Measurements from ENCODE around the gene C17orf78.
"Not testable (repeated sequence)": the region's sequence is repeated elsewhere in the genome, so short reads cannot be mapped to it uniquely, and the experiment has no call there.

C17orf78 gene

GRCh38 chr17:37375706-37376105 is at the start of gene C17orf78:
Gene C17orf78, plus strand, starts transcription at chr17:37375985. Its CDS starts 108 bp downstream, at chr17:37376093.
- DNase-seq, result no peak

GRCh38 chr17:37327341-37328090 is 48.3 kb upstream of the C17orf78 start:
- no peak for DNase-seq

GRCh38 chr17:37338847-37339246 is 36.9 kb upstream of the C17orf78 start:
- DNase-seq, result no peak

GRCh38 chr17:37339321-37339720 is 36.5 kb upstream of the C17orf78 start:
- no peak for DNase-seq

- no peak for DNase-seq
Measured at GRCh38 chr17:37340804-37341203, 35.0 kb upstream of the C17orf78 start.

- no peak for DNase-seq
Measured at GRCh38 chr17:37342589-37342988, 33.2 kb upstream of the C17orf78 start.

DNA sequence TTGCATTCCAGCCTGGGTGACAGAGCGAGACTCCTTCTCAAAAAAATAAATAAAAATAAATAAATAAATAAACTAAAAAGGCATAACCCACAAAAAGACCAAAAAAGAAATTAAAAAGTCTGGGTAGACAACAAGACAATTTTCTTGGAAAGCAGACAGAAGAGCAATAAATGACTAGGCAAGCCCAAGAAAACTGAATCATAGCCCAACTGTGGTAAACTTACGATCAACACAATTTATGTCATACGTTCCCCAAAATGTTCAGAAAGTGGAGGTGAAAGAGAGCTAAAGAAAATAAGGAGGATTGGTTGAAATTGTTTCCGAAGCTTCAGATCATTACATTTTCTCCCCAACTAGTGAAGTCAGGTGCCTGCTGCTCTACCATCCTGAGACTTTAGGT is 31.3 kb upstream of the C17orf78 start:
- no peak for DNase-seq

DNA sequence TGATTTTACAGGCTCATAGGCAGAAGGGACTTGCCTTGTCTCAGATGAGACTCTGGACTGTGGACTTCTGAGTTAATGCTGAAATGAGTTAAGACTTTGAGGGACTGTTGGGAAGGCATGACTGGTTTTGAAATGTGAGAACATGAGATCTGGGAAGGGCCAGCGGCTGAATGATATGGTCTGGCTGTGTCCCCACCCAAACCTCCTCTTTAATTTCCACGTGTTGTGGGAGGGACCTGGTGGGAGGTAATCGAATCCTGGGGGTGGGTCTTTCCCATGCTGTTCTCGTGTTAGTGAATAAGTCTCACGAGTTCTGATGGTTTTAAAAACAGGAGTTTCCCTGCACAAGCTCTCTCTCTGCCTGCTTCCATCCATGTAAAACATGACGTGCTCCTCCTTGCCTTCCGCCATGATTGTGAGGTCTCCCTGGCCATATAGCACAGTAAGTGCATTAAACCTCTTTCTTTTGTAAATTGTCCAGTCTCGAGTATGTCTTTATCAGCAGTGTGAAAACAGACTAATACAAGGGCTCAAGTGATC is 28.9 kb upstream of the C17orf78 start:
- not testable (repeated sequence) for DNase-seq

DNA sequence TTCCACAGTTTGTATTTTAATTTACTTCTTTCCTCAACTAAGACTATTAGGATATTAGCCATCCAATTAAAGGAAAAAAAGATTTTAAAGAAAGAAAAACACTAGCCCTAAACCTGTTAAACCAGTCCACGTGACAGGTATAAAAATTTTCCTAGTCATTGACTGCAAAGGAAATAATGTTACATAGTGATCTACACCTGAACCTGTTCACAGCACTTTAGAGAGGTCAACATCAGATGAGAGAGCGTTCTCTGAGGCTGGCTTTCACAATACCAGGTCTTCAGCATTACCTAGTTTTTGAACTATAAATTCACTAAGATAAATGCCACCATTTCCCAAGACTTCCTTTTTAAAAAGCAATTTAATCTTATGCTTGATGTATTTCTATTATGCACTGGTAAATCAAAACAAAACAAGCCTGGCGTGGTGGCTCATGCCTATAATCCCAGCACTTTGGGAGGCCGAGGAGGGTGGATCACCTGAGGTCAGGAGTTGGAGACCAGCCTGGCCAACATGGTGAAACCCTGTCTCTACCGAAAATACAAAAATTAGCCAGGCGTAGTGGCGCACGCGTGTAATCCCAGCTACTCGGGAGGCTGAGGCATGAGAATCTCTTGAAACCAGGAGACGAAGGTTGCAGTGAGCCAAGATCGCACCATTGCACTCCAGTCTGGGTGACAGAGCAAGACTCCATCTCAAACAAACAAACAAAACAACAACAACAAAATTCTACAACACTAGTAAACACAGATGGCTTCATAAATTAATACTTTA is 18.8 kb upstream of the C17orf78 start:
- DNase-seq, result not testable (repeated sequence)

- peak in 52 of 56 donors; percentile 10 to 69 (median 47) for DNase-seq
Measured at GRCh38 chr17:37358098-37358829, 17.5 kb upstream of the C17orf78 start.

- peak; percentile 52 to 97 (median 89) for DNase-seq
Measured at GRCh38 chr17:37358830-37359681, 16.7 kb upstream of the C17orf78 start.

GRCh38 chr17:37359682-37360188 is 16.1 kb upstream of the C17orf78 start:
- DNase-seq, result peak in 14 of 56 donors; percentile 17 to 90 (median 42)

DNA sequence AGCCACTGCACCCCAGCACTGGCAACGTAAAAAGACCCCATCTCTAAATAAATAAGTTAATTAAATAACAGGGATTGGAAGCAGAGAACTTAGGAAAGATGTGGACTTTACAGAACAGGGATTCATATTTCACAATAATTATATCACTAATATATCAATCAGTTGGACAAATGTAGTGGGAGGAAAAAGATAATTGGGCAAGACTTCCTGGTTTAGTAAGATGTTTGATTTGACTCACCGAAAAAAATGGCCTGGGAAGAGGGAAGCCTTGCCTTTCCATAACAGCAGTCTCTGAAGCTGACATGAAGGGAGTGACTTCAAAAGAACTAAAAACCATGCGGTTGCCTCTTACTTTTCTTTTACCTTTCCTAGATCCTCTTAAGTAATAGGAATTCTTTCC is 15.2 kb upstream of the C17orf78 start:
- no peak for DNase-seq

DNA sequence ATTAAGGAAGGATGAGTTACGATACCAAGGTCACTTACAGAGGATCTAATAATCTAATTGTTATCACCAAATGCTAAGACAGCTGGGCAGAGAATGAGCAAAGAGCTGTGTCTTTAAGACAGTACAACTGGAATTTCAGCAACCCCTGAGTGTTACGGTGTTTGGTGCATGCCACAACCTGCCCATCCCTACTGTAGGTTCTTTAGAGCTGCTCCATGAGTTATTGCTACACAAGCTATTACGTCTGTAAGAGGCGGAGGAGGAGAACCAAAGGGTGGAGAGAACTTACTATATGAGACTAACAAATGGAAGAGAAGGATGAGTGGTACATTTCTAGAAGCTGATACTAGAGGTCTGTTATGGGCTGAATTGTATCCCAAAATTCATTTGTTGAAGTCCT is 14.2 kb upstream of the C17orf78 start:
- no peak for DNase-seq

GRCh38 chr17:37365589-37365988 is 10.2 kb upstream of the C17orf78 start:
- DNase-seq, result no peak

DNA sequence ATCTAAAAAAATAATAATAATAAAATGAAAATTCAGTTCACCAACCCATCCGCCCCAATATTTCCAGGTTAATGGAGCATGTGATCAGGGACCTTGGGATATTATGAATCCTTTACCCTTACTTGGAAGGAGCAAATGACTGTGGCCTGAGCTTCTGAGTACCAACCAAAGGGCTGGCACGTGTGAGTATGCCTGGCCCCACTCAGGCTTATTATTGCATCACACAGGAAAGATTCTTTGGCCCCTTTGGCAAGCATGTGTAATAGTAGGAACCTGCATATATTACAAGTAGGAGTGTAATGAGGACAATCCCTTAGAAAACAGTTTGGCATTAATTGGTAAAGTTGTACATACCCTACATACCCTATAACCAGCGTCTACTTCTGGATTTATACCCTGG is 7.2 kb upstream of the C17orf78 start:
- no peak for DNase-seq

DNA sequence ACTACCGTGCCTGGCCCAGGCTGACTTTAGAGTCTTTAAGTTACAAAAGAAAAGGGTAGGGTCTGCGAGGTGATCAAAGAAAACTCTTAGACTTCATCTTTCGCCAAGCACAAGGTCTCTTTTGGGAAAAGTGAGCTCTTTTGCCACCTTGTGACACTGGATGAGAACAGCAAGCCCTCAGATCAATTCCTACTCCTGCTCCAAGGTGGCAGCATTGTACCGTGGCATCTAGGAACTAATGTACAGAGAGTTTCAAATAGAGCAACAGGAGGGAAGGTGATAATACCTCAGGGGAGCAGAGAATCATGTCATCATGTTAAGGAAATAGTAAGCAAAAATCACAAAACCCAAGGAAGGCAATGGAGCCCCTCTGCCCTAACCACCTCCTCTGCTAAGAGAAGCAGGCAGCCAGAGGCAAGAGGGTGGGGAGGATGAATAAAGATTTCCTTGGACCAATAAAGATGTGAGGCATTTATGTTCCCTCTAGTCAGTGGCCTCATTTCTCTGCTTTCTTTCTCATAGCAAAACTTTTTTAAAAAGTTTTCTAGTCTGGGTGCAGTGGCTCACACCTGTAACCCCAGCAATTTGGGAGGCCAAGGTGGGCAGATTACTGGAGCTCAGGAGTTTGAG is 2.1 kb upstream of the C17orf78 start:
- peak in 45 of 56 donors; percentile 1 to 75 (median 19) for DNase-seq

DNA sequence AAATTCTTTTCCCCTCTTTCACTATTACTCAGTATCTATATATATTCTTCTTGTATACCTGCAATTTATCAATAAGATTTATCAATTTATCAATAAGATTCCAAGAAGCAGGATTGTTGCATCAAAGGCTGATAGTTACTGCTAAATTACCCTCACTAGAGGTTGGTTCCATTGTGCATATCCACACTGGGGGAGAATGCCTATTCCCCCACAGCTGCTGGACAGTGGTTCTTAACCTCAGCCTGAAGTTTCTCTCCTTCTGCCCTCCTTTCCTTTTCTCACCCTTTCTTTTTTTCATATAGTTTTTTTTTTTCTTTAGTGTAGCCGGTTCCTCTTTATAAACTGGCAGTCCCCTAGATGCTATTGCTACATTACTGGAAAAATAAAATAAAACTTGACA is 6.3 kb downstream of the C17orf78 start:
- no peak for DNase-seq

- DNase-seq, result no peak
Measured at GRCh38 chr17:37384560-37385149, 8.9 kb downstream of the C17orf78 start.
